GM12878 (cell line): ENCODE measurements around the gene CNOT6L. TPM values are rescaled to one million over a fixed set of nuclear protein-coding genes. Genes with fewer than 3 reads are reported as not detected.
A peak's percentile ranks its signal among the peaks of the same experiment; 100 is the strongest.

Source experiments
- ATAC-seq: fragments of 200-7000 bp; cut with Tn5 transposase; 3 replicates; pipeline ENCODE4 v1.9.1; 2020; ENCODE audit warnings: mild to moderate bottlenecking, moderate library complexity
- BruUV-seq: library from RNA; stranded (reverse); fragments of 400-500 nt; replicated peaks from 2 replicates; lab custom pipeline; 2021; lab: Mats Ljungman, UMichigan
- CTCF ChIA-PET: fragments of 300-600 bp; sonication (Branson Sonifier 250); formaldehyde crosslinking; extraction: SDS; loops from one replicate; lab custom pipeline; 2021; ENCODE audit warnings: inconsistent platforms; lab: Yijun Ruan, JAX
- POLR2A ChIA-PET: fragments of 350-600 bp; formaldehyde crosslinking; extraction: SDS; loops from one replicate; lab custom pipeline; 2021; ENCODE audit warnings: inconsistent platforms; lab: Charles Lee
- RAD21 ChIA-PET: fragments of 300-600 bp; sonication (Branson Sonifier 250); formaldehyde crosslinking; loops from one replicate; lab custom pipeline; 2023; ENCODE audit warnings: antibody characterized with exemption; ENCODE audit not compliant: unreplicated experiment; lab: Charles Lee
- SMC1A ChIA-PET: fragments of 300-600 bp; sonication (Branson Sonifier 250); formaldehyde crosslinking; loops from one replicate; lab custom pipeline; 2023; ENCODE audit not compliant: unreplicated experiment, uncharacterized antibody; lab: Charles Lee
- DNase-seq: peaks from one replicate; pipeline ENCODE4 v3.0.0-alpha.2; 2011; ENCODE audit warnings: low read depth, low spot score
- FAIRE-seq: peaks from 3 replicates; lab custom pipeline; 2011; peaks lifted over from hg19 to GRCh38; lab: Jason Lieb, UNC
- H2AFZ ChIP-seq: 2 replicates; pipeline ENCODE4 v1.6.0; 2011; ENCODE audit warnings: low read depth, low read length, control low read depth; ENCODE audit not compliant: control insufficient read depth
- H3K27ac ChIP-seq: 2 replicates; pipeline ENCODE4 v1.5.1; 2011; ENCODE audit warnings: control low read depth; ENCODE audit not compliant: control insufficient read depth, insufficient read depth
- H3K27me3 ChIP-seq, 2 experiments: replicated peaks in 1 of 2; 2 replicates each; pipeline versions ENCODE4 v1.6.0 to v1.6.1; 2011; ENCODE audit warnings: low read length in 1 of 2; ENCODE audit not compliant: control insufficient read depth in 2 of 2, insufficient read depth in 2 of 2
- H3K36me3 ChIP-seq, 2 experiments: 2 replicates each; pipeline ENCODE4 v1.5.1; 2011; ENCODE audit warnings: low read length in 1 of 2; ENCODE audit not compliant: control insufficient read depth in 2 of 2, insufficient read depth in 2 of 2
- H3K4me1 ChIP-seq: 2 replicates; pipeline ENCODE4 v1.6.1; 2011; ENCODE audit warnings: mild to moderate bottlenecking, low read length, moderate library complexity, mixed read lengths; ENCODE audit not compliant: control insufficient read depth, insufficient read depth
- H3K4me2 ChIP-seq: 2 replicates; pipeline ENCODE4 v1.6.0; 2011; ENCODE audit warnings: control low read depth; ENCODE audit not compliant: control insufficient read depth, insufficient read depth
- H3K4me3 ChIP-seq: fragments of 200-600 bp; sonication (generic); 2 replicates; pipeline ENCODE4 v1.5.1; 2016
- H3K79me2 ChIP-seq: 2 replicates; pipeline ENCODE4 v1.6.0; 2011; ENCODE audit warnings: low read length; ENCODE audit not compliant: control insufficient read depth, insufficient read depth
- H3K9ac ChIP-seq: 2 replicates; pipeline ENCODE4 v1.8.0; 2011; ENCODE audit warnings: low read length, control low read depth, mixed read lengths; ENCODE audit not compliant: control insufficient read depth, insufficient read depth
- H3K9me3 ChIP-seq: replicated peaks from 3 replicates; pipeline ENCODE4 v1.5.1; 2011; ENCODE audit warnings: mild to moderate bottlenecking, low read length; ENCODE audit not compliant: control insufficient read depth, insufficient read depth
- H4K20me1 ChIP-seq: 2 replicates; pipeline ENCODE4 v1.6.0; 2011; ENCODE audit not compliant: control insufficient read depth, insufficient read depth
- CREM ChIP-seq: IDR thresholded peaks from 2 replicates; pipeline ENCODE4 v1.6.1; 2014; ENCODE audit warnings: antibody characterized with exemption, low read depth
- RELB ChIP-seq: fragments of 450-650 bp; IDR thresholded peaks from 2 replicates; pipeline ENCODE4 v1.6.1; 2017; ENCODE audit warnings: low read depth, mild to moderate bottlenecking, moderate library complexity
- RUNX3 ChIP-seq: IDR thresholded peaks from 2 replicates; pipeline ENCODE4 v1.6.1; 2012; ENCODE audit warnings: low read length, inconsistent platforms
- ZNF274 ChIP-seq: IDR thresholded peaks from one replicate; pipeline ENCODE4 v1.8.0; 2011; ENCODE audit not compliant: insufficient read length, insufficient read depth
- WGBS: methylation state at CpG from one replicate; pipeline ENCODE4 v1.1.6; 2016; ENCODE audit warnings: low lambda C conversion rate; ENCODE audit not compliant: insufficient replicate concordance, insufficient coverage; ENCODE audit errors: missing lambda C conversion rate; 5-methylcytosine and 5-hydroxymethylcytosine counted together
- in situ Hi-C: fragments of 300-500 bp; cut with MboI; formaldehyde crosslinking; loops from 9 replicates; pipeline ENCODE4 v1.14.3; 2018; ENCODE audit warnings: mixed read lengths
- intact Hi-C: fragments of 100-400 bp; cut with micrococcal nuclease; formaldehyde crosslinking; loops from one replicate; pipeline ENCODE4 v1.14.2; 2022; ENCODE audit not compliant: unreplicated experiment
- polyA plus RNA-seq, 11 experiments: library from polyadenylated mRNA; depleted of rRNA in 4 of 11; unstranded in 6 of 11; stranded (reverse) in 5 of 11; fragments of >200 nt; fragmentation: Nextera tagmentation in 4 of 11; fragmentation: Illumina TruSeq in 1 of 11; extraction: Ambion mirVana in 4 of 11; extraction: Trizol in 1 of 11; gene quantifications; 1 replicate in 1 of 11; 2 replicates in 10 of 11; pipeline versions ENCODE4 v1.2.1 to v1.2.3, GENCODE V29; 2011 to 2016; ENCODE audit warnings: inconsistent platforms in 2 of 11, missing spikeins in 2 of 11, low read depth in 1 of 11
- total RNA-seq, 4 experiments: library from RNA; depleted of rRNA in 3 of 4; stranded (reverse); fragments of >200 nt in 3 of 4; fragmentation: Illumina TruSeq in 1 of 4; extraction: Trizol in 1 of 4; gene quantifications; 2 replicates each; pipeline versions ENCODE4 v1.2.1 to v1.2.3, GENCODE V29; 2013 to 2021
- TF ChIP-seq, protein P1 (sequence below): IDR thresholded peaks from 2 replicates; pipeline ENCODE4 v1.6.1; 2012; ENCODE audit warnings: low read depth, low read length, improper control_type of control experiment

The CNOT6L gene
- total and polyA plus RNA-seq, 10 of the 15 experiments (the other 5 are each of a cell fraction or from before 2014, with no cell fraction given): 1.1 to 10.0 (median 3.0) TPM

DNA sequence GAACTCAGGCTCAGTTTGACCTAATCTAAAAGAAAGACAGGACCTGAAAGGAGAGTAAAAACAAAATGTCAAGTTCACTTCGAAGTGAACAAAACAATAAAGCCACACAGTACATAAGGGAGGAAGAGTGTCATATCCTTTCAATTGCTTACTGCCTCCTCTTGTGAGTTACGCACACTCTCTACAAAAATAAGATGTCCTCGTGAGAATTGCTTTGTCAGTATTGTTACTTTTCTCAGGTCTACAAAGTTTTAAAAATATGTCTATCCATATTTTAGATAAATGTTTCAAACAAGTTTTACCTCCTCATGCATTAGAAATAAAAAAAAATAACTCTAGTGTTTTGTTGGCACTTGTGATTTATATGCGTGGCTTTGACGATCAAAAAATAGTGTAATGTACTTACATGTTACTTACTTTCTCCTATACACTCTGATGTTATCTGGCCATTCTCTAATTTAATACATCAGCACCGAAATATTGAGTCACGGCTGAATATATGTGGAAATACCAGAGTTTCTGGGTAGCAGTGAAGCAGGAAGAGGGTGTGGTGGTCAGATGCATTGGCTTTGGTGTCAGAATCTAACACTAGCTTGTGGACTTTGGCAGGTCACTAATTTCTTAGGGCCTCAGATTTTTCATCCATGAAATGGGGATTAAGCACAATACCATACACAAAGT is 35.4 kb upstream of the CNOT6L start (continued):
- no peak for TF ChIP-seq ZNF274

- DNase-seq: peak; percentile 13
- Histone ChIP-seq H2AFZ (peak overlapping the region; percentile 91), H3K4me3 (no peak overlapping the region), H4K20me1 (no peaks in the 10 kb centered on the region), H3K9me3 (no peaks in the 10 kb centered on the region), H3K9ac (no peak overlapping the region), H3K27me3 (no peaks in the 10 kb centered on the region), H3K36me3 (no peaks in the 10 kb centered on the region), H3K79me2 (no peaks in the 10 kb centered on the region), H3K4me2 (0 out of 2 replicates have a peak overlapping the region, but pooled peaks have one; percentile 21), H3K27ac (no peak overlapping the region), H3K4me1 (peaks cover 3% of the 10 kb centered on the region)
- CTCF ChIA-PET: interaction anchor here (1.9 kb wide), 1 partner anchor 9 kb away, joined by 7 read pairs; the partner anchor contains the start of gene MRPL1
- in situ Hi-C loops (no loop called here), intact Hi-C loops (no loop called here)
- peak; percentile 91 for ATAC-seq
- SMC1A ChIA-PET: interaction anchor here (0.9 to 1.6 kb wide), 2 partner anchors 9 kb away, joined by 3 to 12 read pairs; partner anchors contain the start of gene MRPL1
- peak; percentile 38 for FAIRE-seq
- POLR2A ChIA-PET: no interaction called here
- RAD21 ChIA-PET: interaction anchor here (1.4 kb wide), 1 partner anchor 9 kb away, joined by 4 read pairs; the partner anchor contains the start of gene MRPL1
- peak; percentile 89 for TF ChIP-seq RUNX3
- TF ChIP-seq RELB: 0 out of 2 replicates have a peak, but pooled peaks have one; percentile 21
- peak; percentile 32; the same call in 1 of the 2 replicates for TF ChIP-seq CREM
- TF ChIP-seq, protein P1, sequence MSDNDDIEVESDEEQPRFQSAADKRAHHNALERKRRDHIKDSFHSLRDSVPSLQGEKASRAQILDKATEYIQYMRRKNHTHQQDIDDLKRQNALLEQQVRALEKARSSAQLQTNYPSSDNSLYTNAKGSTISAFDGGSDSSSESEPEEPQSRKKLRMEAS: no peak
- 32% methylated on average over 7 of the region's 7 CpGs for WGBS
- no TSS peak for BruUV-seq
These were observed 33.8 kb upstream of the CNOT6L start for GRCh38 chr4:77852892-77853495.
